ENCODE measurements around the gene C6orf120.

Gene C6orf120

GRCh38 chr6:169729961-169730360, 28.0 kb downstream of the C6orf120 start:
- Histone ChIP-seq H3K4me1 (no peaks in the 10 kb centered on the region), H3K36me3 (no peaks in the 10 kb centered on the region), H3K27me3 (no peaks in the 10 kb centered on the region), H3K9me3 (no peaks in the 10 kb centered on the region), H3K4me3 (ENCODE audit: low read depth, low read length) (no peak overlapping the region)
- TF ChIP-seq CTCF (IDR thresholded peaks at IDR 0.05; ENCODE audit: low read depth, low read length) = no peak
- DNase-seq = no peak

GRCh38 chr6:169738204-169738975, 36.5 kb downstream of the C6orf120 start:
- Histone ChIP-seq H3K9me3 (no peaks in the 10 kb centered on the region), H3K4me1 (no peaks in the 10 kb centered on the region), H3K36me3 (no peaks in the 10 kb centered on the region), H3K27me3 (no peaks in the 10 kb centered on the region), H3K4me3 (ENCODE audit: low read depth, low read length) (no peak overlapping the region)
- peak; percentile 19 for DNase-seq
- TF ChIP-seq CTCF (IDR thresholded peaks at IDR 0.05; ENCODE audit: low read depth, low read length) = no peak

- H3K4me1 ChIP-seq = no peaks in the 10 kb centered on the region
- no peaks in the 10 kb centered on the region for H3K27me3 ChIP-seq
- no peak for DNase-seq
- H3K9me3 ChIP-seq = no peaks in the 10 kb centered on the region
- H3K4me3 ChIP-seq (ENCODE audit: low read depth, low read length) = no peak overlapping the region
- TF ChIP-seq CTCF (IDR thresholded peaks at IDR 0.05; ENCODE audit: low read depth, low read length) = no peak
- H3K36me3 ChIP-seq = no peaks in the 10 kb centered on the region
Measured at GRCh38 chr6:169738976-169739529, 37.1 kb downstream of the C6orf120 start.

- no peaks in the 10 kb centered on the region for H3K9me3 ChIP-seq
- H3K4me1 ChIP-seq = no peaks in the 10 kb centered on the region
- no peak for TF ChIP-seq CTCF (IDR thresholded peaks at IDR 0.05; ENCODE audit: low read depth, low read length)
- no peak overlapping the region for H3K4me3 ChIP-seq (ENCODE audit: low read depth, low read length)
- no peaks in the 10 kb centered on the region for H3K36me3 ChIP-seq
- H3K27me3 ChIP-seq = no peaks in the 10 kb centered on the region
- DNase-seq = no peak
Measured at GRCh38 chr6:169741344-169741743, 39.4 kb downstream of the C6orf120 start.

GRCh38 chr6:169745405-169745804, 43.5 kb downstream of the C6orf120 start:
- H3K4me1 ChIP-seq = no peaks in the 10 kb centered on the region
- no peaks in the 10 kb centered on the region for H3K36me3 ChIP-seq
- H3K9me3 ChIP-seq = no peaks in the 10 kb centered on the region
- no peak for TF ChIP-seq CTCF (IDR thresholded peaks at IDR 0.05; ENCODE audit: low read depth, low read length)
- no peaks in the 10 kb centered on the region for H3K27me3 ChIP-seq
- DNase-seq = no peak
- H3K4me3 ChIP-seq (ENCODE audit: low read depth, low read length) = no peak overlapping the region

- H3K4me1 ChIP-seq = no peaks in the 10 kb centered on the region
- H3K27me3 ChIP-seq = no peaks in the 10 kb centered on the region
- DNase-seq = no peak
- H3K9me3 ChIP-seq = no peaks in the 10 kb centered on the region
- no peak overlapping the region for H3K4me3 ChIP-seq (ENCODE audit: low read depth, low read length)
- no peaks in the 10 kb centered on the region for H3K36me3 ChIP-seq
- TF ChIP-seq CTCF (IDR thresholded peaks at IDR 0.05; ENCODE audit: low read depth, low read length) = no peak
Measured at GRCh38 chr6:169746556-169746955, 44.6 kb downstream of the C6orf120 start.
